Calu3 (cell line): ENCODE measurements around the gene C6orf52. TPM values are rescaled to one million over a fixed set of nuclear protein-coding genes. Genes with fewer than 3 reads are reported as not detected.
"Not testable (repeated sequence)": the region's sequence is repeated elsewhere in the genome, so short reads cannot be mapped to it uniquely, and the experiment has no call there.

ENCODE experiments used
- BruUV-seq: library from RNA; stranded (reverse); fragments of 400-500 nt; replicated peaks from 2 replicates; lab custom pipeline; 2021; lab: Mats Ljungman, UMichigan
- CTCF ChIA-PET: fragments of 300-600 bp; sonication (Branson Sonifier 250); formaldehyde crosslinking; loops from one replicate; lab custom pipeline; 2022; ENCODE audit warnings: antibody characterized with exemption; lab: Charles Lee
- DNase-seq: peaks from one replicate; pipeline ENCODE4 v3.0.0; 2022
- H3K27ac Mint-ChIP-seq: one replicate; pipeline ENCODE4 v1.8.0; 2022; ENCODE audit warnings: mixed read lengths; ENCODE audit not compliant: unreplicated experiment
- H3K27me3 Mint-ChIP-seq: one replicate; pipeline ENCODE4 v1.8.0; 2022; ENCODE audit warnings: mixed read lengths; ENCODE audit not compliant: unreplicated experiment
- H3K36me3 Mint-ChIP-seq: one replicate; pipeline ENCODE4 v1.8.0; 2022; ENCODE audit warnings: mild to moderate bottlenecking, moderate library complexity, mixed read lengths; ENCODE audit not compliant: insufficient read depth, unreplicated experiment
- H3K4me1 Mint-ChIP-seq: one replicate; pipeline ENCODE4 v1.8.0; 2022; ENCODE audit warnings: mild to moderate bottlenecking, low read depth, mixed read lengths; ENCODE audit not compliant: unreplicated experiment
- H3K4me3 Mint-ChIP-seq: one replicate; pipeline ENCODE4 v1.8.0; 2022; ENCODE audit warnings: mild to moderate bottlenecking, low read depth, moderate library complexity, mixed read lengths; ENCODE audit not compliant: unreplicated experiment
- H3K9me3 Mint-ChIP-seq: one replicate; pipeline ENCODE4 v1.8.0; 2022; ENCODE audit warnings: low read depth, mixed read lengths; ENCODE audit not compliant: unreplicated experiment
- intact Hi-C: fragments of 100-400 bp; cut with micrococcal nuclease; formaldehyde crosslinking; loops from one replicate; pipeline ENCODE4 v1.10.0; 2022; ENCODE audit not compliant: unreplicated experiment
- total RNA-seq: library from RNA; stranded (reverse); gene quantifications from 2 replicates; pipeline ENCODE4 v1.2.3, GENCODE V29; 2022
- TF ChIP-seq, protein P1 (sequence below): fragments of 200-600 bp; IDR thresholded peaks from one replicate; pipeline ENCODE4 v1.8.0; 2022; ENCODE audit warnings: antibody characterized with exemption; ENCODE audit not compliant: unreplicated experiment

Gene C6orf52
- total RNA-seq, 1 experiment from 2014 or later = not detected

DNA sequence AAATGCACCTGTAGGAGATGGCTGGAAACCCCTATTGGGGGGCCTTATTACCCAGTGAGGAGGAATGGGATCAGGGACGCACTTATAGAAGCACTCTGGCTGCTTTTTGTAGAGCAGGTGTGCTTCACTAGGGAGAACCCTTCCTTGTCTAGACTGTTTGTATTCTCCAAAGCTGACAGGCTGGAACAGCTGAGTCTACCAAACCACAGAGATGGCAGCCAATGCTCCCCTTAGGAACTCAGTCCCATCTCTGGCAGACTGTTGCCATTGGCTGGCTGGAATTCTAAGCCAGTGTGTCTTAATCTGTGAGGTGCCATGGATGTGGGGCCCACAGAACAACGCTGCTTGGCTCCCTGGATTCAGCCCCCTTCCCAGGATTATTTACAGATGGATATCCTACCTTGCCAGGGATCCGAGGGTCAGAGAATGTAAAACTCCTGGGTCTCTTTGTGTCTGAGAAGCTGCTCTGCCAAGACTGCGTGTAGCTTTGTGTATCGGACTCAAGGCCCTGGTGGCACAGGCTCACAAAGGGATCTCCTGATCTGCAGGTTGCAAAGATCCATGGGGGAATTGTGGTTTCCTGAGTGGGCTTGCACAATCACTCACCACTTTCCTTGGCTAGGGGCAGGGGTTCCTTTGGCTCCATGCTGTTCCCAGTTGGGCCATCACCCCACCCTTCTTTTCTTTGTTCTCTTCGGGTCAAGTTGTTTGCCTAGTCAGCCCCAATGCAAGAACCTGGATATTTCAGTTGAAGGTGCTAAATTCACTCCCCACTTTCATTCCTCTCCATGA is 26.1 kb downstream of the C6orf52 start:
- peaks cover 43% of the 10 kb centered on the region for H3K27me3 Mint-ChIP-seq
- no peak for DNase-seq
- CTCF ChIA-PET = interaction anchor here (0.8 kb wide), 1 partner anchor 18 kb away, joined by 3 read pairs; no protein-coding TSS in a partner anchor
- H3K4me1 Mint-ChIP-seq = no peaks in the 10 kb centered on the region
- no peaks in the 10 kb centered on the region for H3K9me3 Mint-ChIP-seq
- H3K4me3 Mint-ChIP-seq = no peak overlapping the region
- TF ChIP-seq, protein P1, sequence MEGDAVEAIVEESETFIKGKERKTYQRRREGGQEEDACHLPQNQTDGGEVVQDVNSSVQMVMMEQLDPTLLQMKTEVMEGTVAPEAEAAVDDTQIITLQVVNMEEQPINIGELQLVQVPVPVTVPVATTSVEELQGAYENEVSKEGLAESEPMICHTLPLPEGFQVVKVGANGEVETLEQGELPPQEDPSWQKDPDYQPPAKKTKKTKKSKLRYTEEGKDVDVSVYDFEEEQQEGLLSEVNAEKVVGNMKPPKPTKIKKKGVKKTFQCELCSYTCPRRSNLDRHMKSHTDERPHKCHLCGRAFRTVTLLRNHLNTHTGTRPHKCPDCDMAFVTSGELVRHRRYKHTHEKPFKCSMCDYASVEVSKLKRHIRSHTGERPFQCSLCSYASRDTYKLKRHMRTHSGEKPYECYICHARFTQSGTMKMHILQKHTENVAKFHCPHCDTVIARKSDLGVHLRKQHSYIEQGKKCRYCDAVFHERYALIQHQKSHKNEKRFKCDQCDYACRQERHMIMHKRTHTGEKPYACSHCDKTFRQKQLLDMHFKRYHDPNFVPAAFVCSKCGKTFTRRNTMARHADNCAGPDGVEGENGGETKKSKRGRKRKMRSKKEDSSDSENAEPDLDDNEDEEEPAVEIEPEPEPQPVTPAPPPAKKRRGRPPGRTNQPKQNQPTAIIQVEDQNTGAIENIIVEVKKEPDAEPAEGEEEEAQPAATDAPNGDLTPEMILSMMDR = no peak
- no peaks in the 10 kb centered on the region for H3K36me3 Mint-ChIP-seq
- no peak overlapping the region for H3K27ac Mint-ChIP-seq
- intact Hi-C loops = no loop called here
- BruUV-seq = no TSS peak

DNA sequence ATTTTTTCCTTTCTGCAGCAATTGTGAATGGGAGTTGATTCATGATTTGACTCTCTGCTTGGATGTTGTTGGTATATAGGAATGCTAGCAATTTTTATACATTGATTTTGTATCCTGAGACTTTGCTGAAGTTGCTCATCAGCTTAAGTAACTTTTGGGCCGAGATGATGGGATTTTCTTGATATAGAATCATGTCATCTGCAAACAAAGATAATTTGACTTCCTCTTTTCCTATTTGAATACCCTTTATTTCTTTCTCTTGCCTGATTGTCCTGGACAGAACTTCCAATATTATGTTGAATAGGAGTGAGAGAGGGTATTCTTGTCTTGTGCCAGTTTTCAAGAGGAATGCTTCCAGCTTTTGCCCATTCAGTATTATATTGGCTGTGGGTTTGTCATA is 28.8 kb downstream of the C6orf52 start:
- intact Hi-C loops, H3K27ac Mint-ChIP-seq, BruUV-seq, H3K4me3 Mint-ChIP-seq, H3K4me1 Mint-ChIP-seq, H3K9me3 Mint-ChIP-seq, H3K36me3 Mint-ChIP-seq, DNase-seq, CTCF ChIA-PET: not testable (repeated sequence)
- peaks cover 43% of the 10 kb centered on the region for H3K27me3 Mint-ChIP-seq

DNA sequence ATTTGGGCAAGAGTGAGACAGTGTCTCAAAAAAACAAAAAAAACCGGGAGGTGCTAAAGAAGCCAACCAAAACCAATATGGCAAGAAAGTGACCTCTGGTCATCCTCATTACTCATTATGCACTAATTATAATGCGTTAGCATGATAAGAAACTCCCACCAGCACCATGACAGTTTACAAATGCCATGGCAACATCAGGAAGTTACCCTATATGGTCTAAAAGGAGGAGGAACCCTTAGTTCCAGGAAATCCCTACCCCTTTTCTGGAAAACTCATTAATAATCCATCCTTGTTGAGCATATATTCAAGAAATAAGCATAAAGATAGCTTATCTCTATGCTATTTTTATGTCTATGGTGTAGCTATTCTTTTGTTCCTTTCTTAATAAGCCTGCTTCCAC is 31.7 kb downstream of the C6orf52 start:
- BruUV-seq = no TSS peak
- DNase-seq = no peak
- Mint-ChIP-seq H3K27me3 (peaks cover 19% of the 10 kb centered on the region), H3K4me3 (no peak overlapping the region), H3K27ac (no peak overlapping the region), H3K9me3 (no peaks in the 10 kb centered on the region), H3K36me3 (no peaks in the 10 kb centered on the region), H3K4me1 (no peaks in the 10 kb centered on the region)
- CTCF ChIA-PET = no interaction called here
- intact Hi-C loops = no loop called here
- TF ChIP-seq, protein P1 = no peak

DNA sequence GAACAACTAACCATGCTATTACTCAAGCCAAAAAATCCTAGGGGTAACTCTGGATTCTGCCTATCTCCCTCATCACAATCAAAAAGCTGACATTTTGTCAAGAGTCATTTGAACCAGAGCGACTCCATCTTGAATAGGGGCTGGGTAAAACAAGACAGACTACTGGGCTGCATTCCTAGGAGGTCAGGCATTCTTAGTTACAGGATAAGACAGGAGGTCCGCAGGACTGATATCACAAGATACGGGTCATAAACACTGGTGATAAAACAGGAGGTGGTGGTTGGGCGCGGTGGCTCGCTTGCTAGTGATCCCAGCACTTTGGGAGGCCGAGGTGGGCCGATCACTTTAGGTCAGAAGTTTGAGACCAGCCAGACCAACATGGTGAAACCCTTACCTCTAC is 32.2 kb downstream of the C6orf52 start:
- Mint-ChIP-seq H3K9me3 (no peaks in the 10 kb centered on the region), H3K36me3 (no peaks in the 10 kb centered on the region), H3K4me3 (no peak overlapping the region), H3K27ac (no peak overlapping the region), H3K27me3 (peaks cover 13% of the 10 kb centered on the region), H3K4me1 (no peaks in the 10 kb centered on the region)
- no TSS peak for BruUV-seq
- CTCF ChIA-PET = interaction anchor here (0.7 kb wide), 1 partner anchor 38 kb away, joined by 5 read pairs; no protein-coding TSS in a partner anchor
- DNase-seq = no peak
- intact Hi-C loops = no loop called here
- TF ChIP-seq, protein P1 = no peak

DNA sequence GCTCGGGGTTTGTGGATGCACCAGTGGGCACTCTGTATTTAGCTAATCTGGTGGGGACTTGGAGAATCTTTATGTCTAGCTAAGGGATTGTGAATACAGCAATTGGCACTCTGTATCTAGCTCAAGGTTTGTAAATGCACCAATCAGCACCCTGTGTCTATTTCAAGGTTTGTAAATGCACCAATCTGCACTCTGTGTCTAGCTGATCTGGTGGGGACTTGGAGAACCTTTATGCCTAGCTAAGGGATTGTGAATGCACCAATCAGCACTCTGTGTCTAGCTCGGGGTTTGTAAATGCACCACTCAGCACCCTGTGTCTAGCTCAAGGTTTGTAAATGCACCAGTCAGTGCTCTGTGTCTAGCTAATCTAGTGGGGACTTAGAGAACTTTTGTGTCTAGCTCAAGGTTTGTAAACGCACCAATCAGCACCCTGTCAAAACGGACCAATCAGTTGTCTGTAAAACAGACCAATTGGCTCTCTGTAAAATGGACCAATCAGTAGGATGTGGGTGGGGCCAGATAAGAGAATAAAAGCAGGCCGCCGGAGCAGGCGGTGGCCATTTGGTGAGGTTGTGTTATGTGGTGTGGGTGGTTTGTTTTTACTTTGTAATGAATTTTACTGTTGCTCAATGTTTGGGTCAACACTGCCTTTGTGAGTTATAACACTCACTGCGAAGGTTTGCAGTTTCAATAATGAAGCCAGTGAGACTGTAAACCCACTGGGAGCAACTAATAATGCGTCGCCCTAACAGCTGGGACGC is 33.8 kb downstream of the C6orf52 start:
- H3K36me3 Mint-ChIP-seq, intact Hi-C loops, H3K9me3 Mint-ChIP-seq, H3K27ac Mint-ChIP-seq, BruUV-seq, DNase-seq, H3K27me3 Mint-ChIP-seq, H3K4me1 Mint-ChIP-seq, H3K4me3 Mint-ChIP-seq: not testable (repeated sequence)
- CTCF ChIA-PET = interaction anchor here (0.6 kb wide), 1 partner anchor 9 kb away, joined by 3 read pairs; no protein-coding TSS in a partner anchor
